Measurements from ENCODE around the gene FLNB.

The FLNB gene

DNA sequence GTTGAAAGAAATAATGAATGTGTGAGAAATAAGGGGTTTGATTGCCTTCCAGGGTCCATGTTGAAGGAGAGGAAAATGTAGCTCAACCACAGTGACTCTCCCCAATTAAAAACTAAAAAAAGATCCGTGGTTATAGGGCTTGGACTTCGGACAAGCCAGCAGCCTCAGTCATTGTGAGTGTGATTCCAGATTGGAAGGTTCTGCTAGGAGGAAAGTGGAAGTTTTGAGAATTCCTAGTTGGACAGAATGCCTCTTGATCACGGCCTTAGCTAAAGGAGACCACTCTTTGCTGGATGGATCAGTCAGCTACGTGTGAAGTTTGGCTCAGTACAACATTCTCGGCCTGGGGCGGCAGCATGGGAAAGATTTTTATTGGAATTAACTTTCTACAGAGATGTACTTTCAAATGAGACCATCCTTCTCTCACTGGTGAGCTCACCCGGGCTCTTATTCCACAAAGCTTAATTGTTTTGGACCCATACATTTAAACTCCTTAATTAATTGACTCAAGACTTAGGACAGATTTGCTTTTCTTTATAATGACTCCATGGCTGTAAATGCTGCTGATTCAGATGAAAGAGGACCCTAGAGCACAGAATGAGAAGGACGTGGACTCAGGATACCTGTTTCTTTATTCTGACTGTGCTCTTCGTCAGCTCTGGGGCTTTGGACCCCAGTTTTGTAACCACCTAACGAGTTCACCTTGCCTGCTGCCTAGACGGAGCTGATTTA lies 27.5 kb downstream of the FLNB start:
- TF ChIP-seq, protein P1, sequence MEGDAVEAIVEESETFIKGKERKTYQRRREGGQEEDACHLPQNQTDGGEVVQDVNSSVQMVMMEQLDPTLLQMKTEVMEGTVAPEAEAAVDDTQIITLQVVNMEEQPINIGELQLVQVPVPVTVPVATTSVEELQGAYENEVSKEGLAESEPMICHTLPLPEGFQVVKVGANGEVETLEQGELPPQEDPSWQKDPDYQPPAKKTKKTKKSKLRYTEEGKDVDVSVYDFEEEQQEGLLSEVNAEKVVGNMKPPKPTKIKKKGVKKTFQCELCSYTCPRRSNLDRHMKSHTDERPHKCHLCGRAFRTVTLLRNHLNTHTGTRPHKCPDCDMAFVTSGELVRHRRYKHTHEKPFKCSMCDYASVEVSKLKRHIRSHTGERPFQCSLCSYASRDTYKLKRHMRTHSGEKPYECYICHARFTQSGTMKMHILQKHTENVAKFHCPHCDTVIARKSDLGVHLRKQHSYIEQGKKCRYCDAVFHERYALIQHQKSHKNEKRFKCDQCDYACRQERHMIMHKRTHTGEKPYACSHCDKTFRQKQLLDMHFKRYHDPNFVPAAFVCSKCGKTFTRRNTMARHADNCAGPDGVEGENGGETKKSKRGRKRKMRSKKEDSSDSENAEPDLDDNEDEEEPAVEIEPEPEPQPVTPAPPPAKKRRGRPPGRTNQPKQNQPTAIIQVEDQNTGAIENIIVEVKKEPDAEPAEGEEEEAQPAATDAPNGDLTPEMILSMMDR (IDR thresholded peaks at IDR 0.05; ENCODE audit: extremely low read depth, insufficient read depth, missing control alignments) = no peak
- no peak for DNase-seq (ENCODE audit: low spot score)
- in situ Hi-C loops (cut with MboI; ENCODE audit: low pct_unique_long_range_greater_than_20kb, low sequenced_read_pairs, unreplicated experiment) = no loop called here

DNA sequence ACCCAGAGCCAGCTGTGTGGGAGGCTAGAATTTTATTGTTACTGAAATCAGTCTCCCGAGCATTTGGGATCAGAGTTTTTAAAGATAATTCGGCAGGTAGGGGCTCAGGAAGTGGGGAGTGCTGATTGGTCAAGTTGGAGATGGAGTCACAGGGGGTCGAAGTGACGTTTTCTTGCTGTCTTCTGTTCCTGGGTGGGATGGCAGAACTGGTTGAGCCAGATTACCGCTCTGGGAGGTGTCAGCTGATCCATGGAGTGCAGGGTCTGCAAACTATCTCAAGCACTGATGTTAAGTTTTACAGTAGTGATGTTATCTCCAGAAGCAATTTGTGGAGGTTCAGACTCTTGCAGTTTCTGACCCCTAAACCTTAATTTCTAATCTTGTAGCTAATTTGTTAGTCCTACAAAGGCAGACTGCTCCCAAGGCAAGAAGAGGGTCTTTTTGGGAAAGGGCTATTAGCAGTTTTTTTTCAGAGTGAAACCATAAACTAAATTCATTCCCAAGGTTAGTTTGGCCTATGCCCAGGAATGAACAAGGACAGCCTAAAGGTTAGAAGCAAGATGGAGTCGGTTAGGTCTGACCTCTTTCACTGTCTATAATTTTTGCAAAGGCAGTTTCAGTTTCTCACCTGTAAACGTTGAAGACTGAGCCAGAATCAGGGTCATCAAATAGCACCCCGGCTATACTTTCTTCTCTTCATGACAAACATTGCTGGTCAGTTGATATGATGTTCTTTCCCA lies 28.2 kb downstream of the FLNB start:
- TF ChIP-seq, protein P1 (IDR thresholded peaks at IDR 0.05; ENCODE audit: extremely low read depth, insufficient read depth, missing control alignments) = no peak
- in situ Hi-C loops (cut with MboI; ENCODE audit: low pct_unique_long_range_greater_than_20kb, low sequenced_read_pairs, unreplicated experiment) = no loop called here
- DNase-seq (ENCODE audit: low spot score) = no peak

DNA sequence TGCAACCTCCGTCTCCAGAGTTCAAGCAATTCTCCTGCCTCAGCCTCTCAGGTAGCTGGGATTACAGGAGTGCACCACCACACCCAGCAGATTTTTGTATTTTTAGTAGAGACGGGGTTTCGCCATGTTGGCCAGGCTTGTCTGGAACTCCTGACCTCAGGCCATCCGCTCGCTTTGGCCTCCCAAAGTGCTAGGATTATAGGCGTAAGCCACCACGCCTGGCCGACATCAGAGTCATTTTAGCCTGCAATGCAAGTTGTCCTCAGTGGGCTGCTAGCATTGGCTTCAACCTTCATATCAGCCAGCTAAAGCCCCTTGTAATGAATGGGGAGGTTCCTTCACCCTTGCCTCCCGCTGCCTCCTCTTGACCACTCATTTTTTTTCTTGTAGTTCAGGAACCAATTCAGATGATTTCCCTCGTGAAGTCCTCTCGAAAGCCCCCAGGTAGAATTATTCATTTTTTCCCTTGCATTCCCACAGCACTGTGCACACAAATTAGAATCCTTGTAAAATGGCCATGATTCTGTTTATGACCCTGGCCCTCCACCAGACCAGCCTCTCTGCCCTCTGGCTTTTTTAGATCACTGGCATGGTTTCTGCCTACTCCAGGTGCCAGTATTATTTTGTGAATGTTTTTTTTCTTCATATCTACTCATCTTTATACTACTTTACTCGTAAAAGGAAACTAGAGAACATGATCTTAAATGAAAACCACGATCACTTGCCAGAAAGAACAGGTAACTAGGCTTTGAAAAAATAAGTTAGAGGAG lies 29.1 kb downstream of the FLNB start:
- TF ChIP-seq, protein P1 (IDR thresholded peaks at IDR 0.05; ENCODE audit: extremely low read depth, insufficient read depth, missing control alignments) = no peak
- DNase-seq (ENCODE audit: low spot score) = no peak
- in situ Hi-C loops (cut with MboI; ENCODE audit: low pct_unique_long_range_greater_than_20kb, low sequenced_read_pairs, unreplicated experiment) = no loop called here

DNA sequence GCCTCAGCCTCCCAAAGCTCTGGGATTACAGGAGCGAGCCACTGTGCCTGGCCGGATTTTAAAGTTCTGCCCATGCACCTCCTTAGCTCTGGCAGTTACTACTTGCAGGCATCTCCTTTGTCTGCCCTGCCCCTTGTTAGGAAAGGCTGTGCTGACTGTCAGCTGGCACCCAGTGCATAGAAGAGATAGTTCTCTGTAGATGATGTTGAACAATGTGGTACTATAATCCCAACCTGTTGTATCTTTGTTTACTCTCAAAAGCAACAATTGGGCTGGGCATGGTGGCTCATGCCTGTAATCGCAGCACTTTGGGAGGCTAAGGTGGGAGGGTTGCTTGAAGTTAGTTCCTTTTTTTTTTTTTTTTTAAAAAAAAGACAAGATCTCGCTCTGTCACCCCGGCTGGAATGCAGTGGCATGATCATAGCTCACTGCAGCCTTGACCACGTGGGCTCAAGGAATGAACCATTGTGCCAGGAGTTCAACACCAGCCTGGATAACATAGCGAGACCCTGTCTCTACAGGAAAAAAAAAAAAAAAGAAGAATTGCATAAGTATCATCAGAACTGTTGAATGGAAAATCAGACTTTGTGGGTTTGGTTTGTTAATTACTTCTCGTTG lies 30.6 kb downstream of the FLNB start:
- no peak for DNase-seq (ENCODE audit: low spot score)
- TF ChIP-seq, protein P1 (IDR thresholded peaks at IDR 0.05; ENCODE audit: extremely low read depth, insufficient read depth, missing control alignments) = no peak
- in situ Hi-C loops (cut with MboI; ENCODE audit: low pct_unique_long_range_greater_than_20kb, low sequenced_read_pairs, unreplicated experiment) = no loop called here

DNA sequence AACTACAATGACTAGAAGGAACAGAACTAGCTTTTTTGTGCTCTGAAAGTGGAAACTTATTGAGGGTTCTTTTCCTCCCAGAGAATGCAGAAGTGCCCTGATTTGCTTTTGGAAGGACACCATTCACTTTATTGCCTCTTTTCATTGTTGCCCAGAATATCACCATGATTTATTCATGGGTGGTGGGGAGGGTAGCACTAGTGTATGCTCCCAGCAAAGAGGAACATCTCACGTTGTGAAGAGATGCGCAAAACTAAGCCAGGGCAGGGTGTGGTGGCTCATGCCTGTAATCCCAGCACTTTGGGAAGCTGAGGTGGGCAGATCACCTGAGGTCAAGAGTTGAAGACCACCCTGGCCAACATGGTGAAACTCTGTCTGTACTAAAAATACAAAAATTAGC lies 31.4 kb downstream of the FLNB start:
- TF ChIP-seq, protein P1 (IDR thresholded peaks at IDR 0.05; ENCODE audit: extremely low read depth, insufficient read depth, missing control alignments) = no peak
- no peak for DNase-seq (ENCODE audit: low spot score)
- in situ Hi-C loops (cut with MboI; ENCODE audit: low pct_unique_long_range_greater_than_20kb, low sequenced_read_pairs, unreplicated experiment) = no loop called here

DNA sequence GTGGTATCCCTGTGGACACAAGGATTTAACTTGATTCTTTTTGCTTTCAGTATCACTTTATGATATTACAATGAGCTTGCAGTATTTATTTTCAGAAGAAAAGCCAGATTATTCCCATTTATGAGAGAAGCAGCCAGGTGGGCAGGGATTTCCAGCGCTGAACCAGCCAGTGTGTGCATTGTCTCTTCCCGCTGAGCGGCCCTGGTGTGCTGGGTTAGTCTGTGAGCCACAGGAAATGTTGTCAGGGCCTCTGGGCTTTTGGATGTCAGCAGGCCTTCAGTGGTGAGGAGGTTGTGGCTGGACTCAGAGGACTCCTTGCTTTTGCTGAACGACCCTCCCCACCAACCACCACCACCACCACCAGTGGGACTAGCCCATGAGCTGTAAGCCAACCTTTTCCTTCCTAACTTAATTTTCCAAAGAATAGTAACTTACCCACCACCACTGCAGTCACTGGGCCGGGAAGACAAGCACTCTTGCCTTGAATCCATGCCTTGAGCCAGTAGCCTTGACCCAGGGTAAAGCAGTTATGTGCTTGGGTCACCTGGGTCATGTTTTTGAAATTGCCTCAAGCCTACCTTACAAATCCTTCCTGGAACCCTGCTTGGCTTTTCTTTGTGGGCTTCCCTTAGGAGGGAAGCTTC lies 33.1 kb downstream of the FLNB start:
- TF ChIP-seq, protein P1 (IDR thresholded peaks at IDR 0.05; ENCODE audit: extremely low read depth, insufficient read depth, missing control alignments) = no peak
- no peak for DNase-seq (ENCODE audit: low spot score)
- in situ Hi-C loops (cut with MboI; ENCODE audit: low pct_unique_long_range_greater_than_20kb, low sequenced_read_pairs, unreplicated experiment) = no loop called here
